GM21367 (cell line): ENCODE data around the gene YBX1.

Source experiments
- ATAC-seq: cut with Tn5 transposase; IDR thresholded peaks from one replicate; pipeline ENCODE4 v1.9.1; 2021; ENCODE audit not compliant: unreplicated experiment

Gene YBX1

DNA sequence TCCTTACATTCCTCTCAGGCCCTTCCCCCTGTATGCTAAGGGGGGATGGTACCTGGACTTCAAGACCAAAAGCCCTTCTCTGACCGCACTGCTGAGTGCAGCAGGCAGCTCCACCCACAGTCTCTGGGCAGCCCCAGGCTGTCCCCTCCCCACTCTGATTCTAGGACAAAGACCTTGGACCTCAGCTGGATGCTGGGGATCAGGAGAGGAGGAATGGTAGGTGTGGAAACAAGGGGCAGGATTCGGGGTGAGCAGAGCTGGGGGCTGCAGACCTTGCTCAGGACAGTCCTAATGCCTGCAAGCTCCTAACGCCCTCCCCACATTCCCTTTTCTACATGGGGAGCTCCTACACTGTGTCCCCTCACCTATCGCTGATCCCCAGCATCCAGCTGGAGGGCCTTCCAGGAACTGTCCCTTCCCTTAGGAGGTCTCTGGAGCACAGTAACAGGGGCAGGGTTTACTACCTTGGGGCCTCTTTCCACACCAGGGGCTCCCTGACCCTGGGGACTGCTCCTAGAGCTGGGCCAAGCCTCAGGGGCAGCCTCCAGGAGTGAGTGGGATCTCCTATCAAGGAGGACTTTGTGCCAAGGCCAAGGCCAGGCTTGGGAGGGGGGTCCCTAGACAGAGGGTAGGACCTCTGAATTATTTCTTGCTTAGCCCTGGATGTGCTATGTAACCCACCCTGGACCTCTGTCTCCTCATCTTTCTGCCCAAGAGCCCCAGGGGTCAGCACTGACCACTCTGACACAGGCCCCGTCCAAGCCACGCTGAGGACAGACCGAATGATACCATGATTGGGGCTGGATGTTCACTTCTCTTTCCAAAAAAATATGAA lies 52.2 kb downstream of the YBX1 start:
- no peak for ATAC-seq

DNA sequence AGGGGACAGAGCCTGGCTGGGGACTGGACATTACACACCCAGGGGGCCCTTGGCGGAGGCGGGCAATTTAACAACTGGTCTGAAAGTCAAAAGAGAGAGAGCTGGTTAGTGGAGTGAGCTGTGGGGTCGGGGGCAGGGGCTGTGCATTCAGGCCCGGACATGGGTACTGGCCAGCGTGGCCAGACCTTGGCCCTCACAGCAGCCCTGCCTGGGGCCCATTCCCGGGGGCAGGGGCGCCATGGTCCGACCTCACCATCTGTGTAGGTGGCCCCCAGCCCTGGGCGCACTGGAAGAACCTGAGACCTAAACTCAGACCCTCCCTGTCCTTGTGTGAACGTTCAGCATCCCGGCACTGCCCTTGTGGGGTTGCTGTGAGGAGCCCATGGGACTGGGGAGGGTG lies 52.8 kb downstream of the YBX1 start:
- ATAC-seq = no peak

DNA sequence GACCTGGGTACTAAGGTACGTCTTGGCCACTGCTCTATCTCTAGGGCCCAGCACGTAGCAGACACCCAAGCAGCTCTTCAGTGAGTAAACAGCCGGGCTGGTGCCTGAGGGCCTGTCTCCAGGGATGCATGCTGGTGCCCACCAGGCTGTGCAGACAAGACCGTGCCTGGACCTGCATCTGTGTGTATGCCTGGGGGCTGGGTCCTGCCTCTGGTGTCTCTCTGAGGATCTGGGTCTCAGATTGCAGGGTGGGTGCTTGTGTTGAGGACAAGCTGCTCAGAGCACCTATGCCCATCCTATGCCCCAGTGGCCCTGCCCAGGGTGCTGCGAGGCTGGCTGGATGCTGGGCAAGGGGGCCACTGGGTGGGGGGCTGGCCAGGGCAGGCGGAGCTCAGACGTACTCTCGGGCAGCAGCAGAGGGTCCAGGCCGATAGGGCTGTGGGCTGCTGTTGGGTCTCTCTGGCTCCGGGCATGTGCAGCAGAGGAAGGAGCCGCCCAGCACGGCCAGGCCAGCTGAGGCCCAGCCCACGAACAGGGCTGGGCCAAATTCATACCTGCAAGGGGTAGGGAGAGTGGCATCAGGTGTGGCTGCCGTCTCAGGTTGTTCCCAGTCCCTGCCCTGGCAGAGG lies 53.4 kb downstream of the YBX1 start:
- no peak for ATAC-seq

DNA sequence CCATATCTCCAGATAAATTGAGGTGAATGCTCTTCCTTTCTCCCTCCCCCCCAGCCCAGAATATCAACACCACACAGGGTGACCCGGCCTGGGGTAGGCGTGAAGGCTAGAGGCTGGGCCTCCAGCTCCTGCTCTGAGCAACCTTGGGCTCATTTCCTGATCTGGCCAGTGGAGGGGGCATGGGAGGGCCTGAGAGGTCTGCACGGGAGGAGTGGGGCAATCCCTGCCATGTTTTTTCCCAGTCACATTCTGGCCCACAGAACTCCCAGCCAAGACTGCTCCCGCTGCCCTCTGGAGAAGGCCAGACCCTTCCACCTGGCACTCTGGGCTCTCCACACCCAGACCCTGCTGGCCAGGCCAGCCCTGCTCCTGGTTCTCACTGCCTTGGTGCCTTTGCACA lies 53.9 kb downstream of the YBX1 start:
- no peak for ATAC-seq

DNA sequence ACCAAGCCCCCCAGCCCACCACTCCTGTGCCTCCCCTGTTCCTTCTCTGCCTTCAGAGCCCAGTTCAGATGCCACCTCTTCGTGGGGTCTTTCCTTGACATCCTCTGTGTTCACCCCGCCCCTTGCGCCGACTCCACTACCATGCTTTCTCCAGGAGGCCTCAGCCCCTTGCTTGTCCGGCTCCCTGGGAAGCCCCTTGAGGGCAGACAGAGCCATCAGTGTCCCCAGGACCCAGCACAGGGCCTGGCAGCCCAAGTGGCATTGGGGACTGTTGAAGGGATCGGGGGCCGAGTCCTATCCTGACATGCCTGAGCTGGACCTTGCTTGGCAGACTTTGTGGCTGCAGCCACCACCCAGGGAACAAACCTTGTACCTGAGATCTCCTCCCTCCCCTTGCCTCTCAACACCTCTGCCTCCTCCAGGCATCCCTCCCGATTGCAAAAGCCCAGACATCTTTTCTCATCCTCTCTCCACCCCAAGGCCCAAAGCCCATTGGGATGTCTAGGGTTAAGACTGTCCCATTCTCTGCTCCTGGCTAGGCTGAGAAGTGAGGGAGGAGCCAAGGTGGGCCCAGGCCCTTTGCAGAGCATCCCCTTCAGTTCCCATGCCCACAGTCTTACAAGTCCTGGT lies 54.5 kb downstream of the YBX1 start:
- ATAC-seq = no peak

DNA sequence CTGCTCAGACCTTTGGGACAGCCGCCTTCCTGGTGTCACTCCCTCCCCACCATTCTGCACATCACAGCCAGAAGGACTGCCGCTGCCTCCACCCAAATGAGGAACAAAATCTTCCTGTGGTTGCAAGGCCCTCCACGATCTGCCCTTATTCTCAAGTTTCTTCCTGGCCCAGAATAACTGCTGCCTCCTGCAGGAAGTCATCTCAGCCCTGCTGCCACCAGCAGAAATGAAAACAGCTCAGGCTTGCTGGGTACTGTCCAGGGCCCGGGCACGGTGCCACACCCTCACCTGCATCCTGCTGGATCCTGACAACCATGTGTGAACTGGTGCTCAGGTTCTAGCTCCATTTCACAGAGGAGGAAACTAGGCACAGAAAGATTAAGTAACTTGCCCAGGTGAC lies 55.0 kb downstream of the YBX1 start:
- no peak for ATAC-seq

DNA sequence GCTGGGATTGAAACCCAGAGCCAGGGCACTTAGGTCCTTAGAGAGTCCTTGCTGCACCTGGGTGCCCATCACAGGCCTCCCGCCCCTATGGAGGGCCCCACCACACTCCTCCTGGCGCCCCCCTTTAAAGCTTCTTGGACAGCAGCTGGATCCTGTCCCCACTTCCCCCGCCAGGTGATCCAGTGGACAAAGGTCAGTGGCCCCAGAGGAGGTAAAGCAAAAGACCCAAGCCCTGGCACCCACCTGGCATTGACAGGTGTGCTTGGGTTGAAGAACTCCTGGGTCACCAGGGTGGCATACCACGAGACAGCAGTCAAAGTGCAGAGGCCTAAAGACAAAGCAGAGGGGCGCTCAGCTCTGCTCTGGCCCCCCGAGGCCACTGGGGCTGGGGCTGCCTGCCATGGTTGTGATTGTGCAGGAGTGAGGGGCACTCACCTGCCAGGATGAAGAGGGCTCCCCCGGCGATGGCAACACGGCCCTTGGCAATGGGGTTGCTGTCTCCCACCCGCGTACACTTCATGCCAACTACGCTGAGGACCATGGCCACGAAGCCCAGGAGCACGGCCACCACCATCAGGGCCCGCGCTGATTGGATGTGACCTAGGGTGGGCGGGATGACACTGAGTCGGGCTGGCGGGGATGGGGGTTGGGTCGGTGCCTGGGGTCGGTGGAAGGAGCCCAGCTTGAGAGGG lies 55.9 kb downstream of the YBX1 start:
- no peak for ATAC-seq

DNA sequence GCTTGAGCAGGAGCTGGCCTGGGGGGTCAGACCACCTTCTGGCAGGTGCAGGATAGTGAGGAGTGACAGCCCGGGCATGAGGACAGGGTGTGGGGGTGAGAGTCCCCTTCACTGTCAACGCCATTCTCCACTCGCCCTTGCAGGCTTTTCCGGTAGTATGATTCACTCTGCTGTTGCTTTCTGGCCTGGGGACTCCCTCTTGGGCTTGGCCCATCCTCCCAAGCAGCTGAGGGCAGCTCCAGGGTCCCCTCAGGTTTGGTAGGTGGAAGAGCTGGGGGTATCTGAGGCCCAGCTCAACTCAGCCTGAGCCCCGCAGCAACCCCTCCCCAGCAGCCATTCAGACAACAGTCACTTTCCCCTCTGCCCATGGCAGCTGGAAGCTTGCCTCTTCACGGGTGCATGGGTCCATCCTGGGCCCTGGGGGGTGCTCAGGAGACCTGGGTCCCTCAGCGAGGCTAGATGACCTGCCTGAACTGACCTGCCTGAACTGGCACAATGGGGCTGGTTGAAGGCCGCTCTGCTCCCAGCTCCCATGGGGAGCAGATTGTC lies 56.5 kb downstream of the YBX1 start:
- ATAC-seq = no peak

DNA sequence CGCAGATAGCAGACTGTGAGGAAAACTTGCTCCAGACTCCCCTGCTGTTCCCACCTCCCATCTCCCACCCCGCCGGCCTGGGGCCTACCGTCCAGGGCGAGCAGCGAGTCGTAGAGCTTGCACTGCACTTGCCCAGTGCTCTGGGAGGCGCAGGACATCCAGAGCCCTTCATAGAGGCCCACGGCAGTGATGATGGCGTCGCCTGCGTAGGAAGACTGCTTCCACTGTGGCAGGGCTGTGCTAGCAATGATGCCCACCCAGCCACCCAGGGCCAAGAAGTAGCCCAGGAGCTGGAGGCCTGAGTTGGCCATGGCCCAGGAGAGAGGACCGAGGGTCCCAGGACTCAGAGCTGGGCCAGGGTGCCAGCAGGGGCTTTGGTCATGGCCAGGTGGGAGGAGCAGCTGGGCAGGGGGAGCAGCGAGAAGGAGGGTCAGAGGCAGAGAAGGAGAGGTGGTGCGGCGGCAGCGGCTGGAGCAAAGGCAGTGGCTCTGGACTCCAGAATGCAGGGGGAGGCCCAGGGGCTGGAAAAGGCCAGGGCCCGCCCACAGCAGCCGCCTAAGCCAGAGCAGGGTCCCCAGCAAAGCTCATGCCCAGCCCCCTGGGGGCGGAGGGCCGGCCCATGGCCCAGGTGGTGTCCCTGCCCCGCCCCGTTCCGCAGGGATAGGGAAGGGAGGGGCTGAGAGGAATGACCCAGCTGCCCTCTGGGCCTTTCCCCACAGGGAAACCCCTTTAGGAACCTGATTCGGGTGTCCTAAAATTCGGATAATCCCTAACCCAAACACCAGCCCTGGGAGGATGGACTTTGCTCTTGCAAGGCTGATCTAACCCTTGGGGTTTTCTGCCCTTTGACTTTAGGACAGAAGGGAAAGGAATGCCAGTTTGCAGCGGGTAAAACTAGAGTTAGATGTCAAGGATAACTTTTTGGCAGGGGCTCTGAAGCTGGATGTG lies 57.8 kb downstream of the YBX1 start, which contains the start of gene CLDN19:
Gene CLDN19 (minus strand): TSS at position 484 of the 948 bp plus-strand sequence. CDS start 173 bp downstream, at position 311.
- ATAC-seq = no peak

DNA sequence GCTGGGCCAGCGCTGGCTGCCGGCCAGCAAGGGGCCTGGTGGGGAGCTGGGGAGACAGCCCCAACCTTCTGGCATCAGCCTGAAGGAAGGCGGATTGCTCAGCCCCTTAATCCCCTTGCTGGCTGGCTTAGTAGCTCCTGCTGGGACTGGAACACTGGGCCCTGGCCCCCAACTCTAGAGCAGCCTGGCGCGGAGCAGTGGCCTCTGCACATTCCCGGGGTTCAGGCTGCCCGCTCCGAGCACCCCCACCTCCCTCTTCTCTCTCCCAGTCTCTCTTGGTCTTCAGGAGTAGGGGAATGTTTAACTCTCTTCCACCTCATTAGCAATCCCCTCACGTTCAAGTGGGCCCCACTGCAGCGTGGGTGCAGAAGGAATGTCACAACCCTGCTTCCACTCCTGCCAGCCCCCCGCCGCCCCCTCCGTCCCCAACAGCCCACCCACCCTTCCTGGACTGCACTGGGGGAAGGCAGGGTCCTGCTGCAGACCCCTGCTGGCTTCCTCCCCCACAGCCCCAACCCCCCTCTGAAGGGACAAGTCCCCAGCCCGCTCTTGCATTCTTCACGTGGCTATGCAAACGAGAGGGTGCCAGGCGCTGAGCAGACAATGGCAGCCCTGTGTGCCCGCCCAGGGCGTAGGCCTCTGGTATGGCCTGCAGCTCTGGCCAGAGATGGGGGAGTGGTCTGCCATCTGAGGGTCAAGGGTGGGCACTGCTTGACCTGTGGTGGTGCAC lies 58.8 kb downstream of the YBX1 start:
- ATAC-seq = no peak

DNA sequence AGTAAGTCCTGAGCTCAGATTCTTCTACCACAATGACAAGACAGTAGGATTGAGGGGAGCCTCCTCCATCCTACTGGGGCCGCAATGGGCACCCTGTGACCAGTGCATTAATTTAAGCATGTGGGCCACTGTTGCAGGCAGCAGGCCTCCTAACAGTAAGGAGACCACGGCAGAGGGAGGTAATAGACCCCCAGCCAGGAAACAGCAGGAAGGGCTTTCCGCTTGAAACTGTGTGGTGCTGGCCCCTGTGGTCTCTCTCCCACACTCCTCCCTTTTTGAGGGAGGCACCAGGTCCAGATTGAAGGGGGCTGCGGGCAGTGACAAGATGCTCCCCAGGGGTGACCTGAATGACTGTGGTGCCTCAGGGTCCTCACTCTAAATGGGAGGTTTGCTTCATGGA lies 59.5 kb downstream of the YBX1 start:
- no peak for ATAC-seq

DNA sequence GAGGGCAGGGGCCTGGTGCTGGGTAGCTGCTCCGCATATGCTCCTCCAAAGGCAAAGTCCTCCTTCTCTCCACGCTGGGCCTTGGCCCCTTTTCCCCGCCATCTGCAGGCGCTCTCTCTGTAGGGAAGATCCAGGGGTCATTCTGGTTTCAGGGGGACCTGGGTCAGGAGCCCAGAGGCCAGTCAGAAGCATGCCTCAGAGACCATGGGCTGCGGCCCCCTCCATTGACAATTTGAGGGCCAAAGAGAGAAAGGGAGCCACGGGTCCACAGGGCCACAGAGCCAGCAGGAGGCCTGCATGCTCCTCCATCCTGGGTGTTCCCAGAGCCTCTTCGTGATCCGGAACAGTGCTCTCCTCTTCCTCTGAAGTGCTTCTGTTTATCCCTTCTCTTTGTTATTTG lies 59.9 kb downstream of the YBX1 start:
- no peak for ATAC-seq

DNA sequence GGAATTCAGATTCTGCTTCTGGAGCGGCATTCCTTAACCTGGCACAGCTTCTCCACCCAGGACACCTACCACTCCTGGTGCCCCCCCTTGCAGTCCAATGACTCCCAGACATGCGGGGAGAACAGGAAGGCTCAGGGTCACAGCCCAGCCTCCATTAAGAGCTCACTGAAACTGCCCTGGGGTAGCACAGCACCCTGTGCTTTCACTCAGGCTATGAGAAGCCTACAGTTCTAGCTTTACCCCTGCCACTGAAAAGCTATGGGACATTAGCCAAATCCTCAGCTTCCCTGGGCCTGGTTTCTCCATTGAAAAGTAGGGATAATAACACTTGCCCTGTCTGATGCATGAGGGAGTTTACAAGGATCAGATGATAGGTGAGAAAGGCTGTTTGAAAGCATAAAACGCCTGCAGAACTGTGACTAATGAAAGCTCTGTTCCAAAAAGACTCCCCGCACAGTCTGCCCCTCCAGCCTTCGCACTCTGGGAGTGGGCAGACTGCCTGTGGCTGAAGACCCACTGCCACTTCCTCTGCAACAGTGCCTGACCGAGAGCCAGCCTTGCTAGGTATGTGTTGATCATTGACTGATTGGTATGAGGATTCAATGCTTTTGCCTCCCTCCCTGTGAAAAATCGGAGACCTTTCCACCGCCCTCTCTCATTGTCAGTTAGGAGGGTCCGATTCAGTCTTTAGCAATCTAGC lies 60.5 kb downstream of the YBX1 start:
- ATAC-seq = no peak

DNA sequence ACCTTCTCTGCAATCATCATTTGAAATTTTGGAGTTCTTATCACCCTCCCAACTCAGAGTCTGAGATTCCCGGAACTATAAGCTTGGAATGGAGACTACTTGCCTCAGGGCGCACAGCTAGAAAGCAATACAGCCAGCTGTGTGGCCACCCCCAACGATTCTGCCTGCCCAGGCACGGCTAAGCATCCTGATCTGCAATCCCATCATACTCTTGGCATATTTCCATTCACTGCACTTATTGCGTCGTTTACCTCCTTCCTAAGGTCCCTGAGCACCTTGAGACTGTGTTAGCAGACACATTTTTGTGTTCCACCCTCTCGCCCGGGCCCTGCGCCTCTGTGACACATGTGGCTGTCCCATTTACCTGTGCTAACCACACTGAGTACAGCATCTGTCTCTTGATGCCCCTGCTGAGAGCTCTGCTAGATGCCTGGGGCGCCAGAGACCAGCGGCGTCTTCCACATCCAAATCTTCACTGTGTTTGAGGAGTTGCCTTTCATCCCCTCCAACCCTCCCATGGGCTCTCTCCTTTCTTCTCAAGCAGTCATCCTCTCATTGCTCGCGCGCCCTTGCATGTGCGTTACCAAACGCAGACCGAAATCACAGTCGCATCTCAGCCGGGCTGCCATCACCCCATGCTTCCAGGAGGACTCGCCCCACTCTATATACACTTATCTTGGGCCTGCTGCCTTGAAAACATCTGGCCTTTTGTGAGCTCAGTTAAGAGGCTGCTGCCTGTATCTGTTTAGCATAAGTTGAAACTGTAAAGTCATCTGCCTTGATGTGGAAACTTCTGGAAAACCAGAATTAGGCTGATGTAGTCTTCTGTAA lies 61.3 kb downstream of the YBX1 start:
- ATAC-seq = no peak

DNA sequence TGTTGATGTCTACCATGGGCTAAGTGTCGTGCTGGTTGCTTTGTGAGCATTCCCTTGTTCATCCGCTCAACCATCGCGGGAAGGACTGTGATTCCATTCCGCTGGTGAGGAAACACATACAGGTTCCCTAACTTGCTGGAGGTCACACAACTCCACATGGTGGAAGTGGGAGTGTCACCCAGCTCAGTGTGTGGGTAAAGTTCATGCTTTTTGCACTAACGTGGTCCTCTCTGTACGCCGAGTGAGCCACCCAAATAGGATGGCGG lies 61.9 kb downstream of the YBX1 start:
- ATAC-seq = no peak

DNA sequence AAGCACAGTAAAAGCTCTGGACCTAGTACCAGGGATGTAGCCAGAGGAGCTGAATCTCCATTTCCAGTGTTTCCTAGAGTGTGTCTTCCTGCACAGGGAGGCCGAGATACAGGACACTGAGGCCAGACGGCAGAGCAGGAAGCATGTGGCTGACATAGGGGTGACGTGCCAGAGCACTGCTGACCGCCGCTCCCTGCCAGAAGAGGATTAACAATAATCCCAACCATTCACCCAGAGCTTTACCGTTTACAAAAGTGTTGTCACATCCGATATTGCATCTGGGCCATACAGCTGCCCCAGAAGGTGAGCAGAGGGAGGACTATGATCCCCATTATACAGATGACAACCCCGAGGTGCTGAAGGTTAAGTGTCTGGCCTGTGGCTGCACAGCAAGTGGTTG lies 63.6 kb downstream of the YBX1 start:
- no peak for ATAC-seq

DNA sequence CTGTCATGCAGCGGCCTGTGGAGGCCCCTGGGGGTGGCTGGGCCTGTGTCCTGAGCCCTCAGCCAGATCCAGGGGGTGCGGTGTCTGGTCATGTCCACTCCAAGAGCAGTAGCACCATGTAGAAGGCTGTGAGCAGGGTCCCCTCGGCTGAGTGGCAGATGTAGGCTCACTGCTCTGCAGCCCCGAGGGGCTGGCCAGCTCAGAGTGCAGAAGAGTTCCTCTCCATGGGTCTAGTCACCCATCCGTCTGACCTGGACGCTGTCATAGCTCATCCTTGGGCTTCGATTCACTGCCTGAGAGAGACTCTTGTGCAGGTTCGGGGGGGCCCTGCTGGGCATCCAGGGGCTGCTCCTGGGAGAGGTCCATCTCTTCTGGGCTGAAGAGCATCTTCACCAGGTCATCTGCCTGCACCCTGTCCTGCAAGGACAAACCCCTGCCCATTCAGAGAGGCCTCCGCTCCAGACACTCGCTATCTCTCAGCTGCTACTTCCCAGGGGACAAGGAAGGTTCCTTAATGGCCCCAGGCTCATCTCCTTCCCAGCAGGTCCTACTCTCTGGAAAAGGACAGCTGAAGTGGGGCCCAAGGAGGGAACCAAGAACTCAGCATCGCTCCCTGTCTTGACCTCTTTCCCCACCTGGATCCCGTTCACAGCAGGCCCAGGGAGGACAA lies 64.4 kb downstream of the YBX1 start:
- ATAC-seq = no peak

DNA sequence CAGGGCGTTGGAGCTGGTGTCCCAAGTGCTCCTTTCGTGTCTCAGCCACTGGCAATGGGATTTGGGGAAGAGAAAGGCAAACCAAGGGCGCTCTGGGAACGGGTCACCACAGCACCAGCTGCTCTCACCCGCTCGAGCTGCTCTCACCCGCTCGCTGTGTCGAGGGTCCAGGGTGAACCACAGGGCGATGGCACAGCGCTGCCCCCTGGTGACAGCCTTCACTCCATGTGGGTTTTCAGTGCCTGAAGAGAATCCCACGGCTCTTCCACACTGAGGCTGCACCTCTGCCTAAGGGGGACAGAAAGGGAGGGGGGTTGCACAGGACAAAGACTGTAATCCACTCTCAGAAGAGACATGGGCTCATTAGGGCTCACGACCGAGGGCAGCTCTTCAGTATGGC lies 64.9 kb downstream of the YBX1 start:
- no peak for ATAC-seq
